GM19099 (cell line): ENCODE results near the gene LGALS9.

ENCODE experiments used
- POLR2A ChIP-seq: IDR thresholded peaks from 3 replicates; pipeline ENCODE4 v1.6.1; 2011; ENCODE audit warnings: low read depth; ENCODE audit not compliant: insufficient read length; ENCODE audit errors: extremely low read depth

Gene LGALS9

GRCh38 chr17:27612160-27612770 lies 18.7 kb upstream of the LGALS9 start:
- no peak for TF ChIP-seq POLR2A

GRCh38 chr17:27613433-27613832 lies 17.6 kb upstream of the LGALS9 start:
- no peak for TF ChIP-seq POLR2A

GRCh38 chr17:27615121-27615520 lies 15.9 kb upstream of the LGALS9 start:
- no peak for TF ChIP-seq POLR2A

- TF ChIP-seq POLR2A: no peak
Observed at GRCh38 chr17:27616414-27616813, 14.6 kb upstream of the LGALS9 start.

DNA sequence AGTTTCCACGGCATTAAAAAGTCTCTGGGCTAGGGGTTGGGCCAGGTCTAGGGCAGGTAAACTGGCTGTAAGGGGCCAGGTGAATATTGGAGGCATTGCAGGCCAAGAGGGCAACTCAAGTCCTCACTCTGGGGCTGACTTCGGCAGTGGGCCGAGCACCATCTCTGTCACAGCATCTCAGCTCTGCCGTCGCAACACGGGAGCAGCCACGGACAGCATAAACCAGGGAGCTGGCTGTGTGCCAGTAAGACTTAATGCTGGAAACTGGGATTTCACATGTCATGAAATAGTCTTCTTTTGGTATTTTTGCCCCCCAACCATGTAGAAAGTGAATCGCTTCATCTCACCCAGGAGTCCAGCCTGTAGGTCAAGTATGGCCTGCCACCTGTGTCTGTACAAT lies 12.6 kb upstream of the LGALS9 start:
- no peak for TF ChIP-seq POLR2A

DNA sequence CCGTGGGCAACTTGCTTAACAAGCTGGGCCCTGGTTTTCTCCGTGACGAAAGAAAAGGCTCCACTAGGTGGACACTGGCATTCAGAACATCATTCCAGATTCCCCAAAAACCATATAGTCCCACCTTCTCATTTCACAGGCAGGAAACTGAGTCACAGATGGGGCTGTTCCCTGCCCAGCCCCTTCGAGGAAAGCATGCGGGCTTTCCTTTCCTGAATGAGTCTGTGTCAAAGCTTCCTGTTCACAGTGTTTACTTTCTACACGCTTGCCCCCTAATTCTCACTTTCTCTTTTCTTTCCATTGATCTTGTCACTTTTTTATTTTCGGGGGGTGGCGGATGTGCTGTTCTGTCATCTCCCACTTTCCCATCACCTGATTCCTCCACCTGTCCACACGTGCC lies 10.3 kb upstream of the LGALS9 start:
- no peak for TF ChIP-seq POLR2A

DNA sequence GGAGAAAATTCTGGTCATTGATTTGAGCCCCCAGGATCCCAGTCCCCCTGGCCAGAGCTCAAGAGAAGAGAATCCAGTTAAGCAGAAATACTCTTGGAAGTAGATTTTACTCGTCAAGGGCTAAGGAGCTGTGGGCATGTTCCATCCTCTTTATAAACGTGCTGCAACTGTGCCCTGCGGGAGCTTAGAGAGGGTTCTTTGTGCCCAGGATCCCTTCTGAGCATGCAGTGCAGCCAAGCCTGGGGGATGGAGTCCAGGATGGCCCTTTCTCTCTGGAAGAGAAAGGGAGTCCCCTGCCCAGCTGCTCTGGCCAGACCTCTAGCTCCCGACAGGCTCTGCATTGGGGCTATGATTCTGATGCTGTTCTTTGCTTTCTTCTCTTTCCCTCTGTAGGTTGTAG lies 9.5 kb upstream of the LGALS9 start:
- no peak for TF ChIP-seq POLR2A

- no peak for TF ChIP-seq POLR2A
Observed at GRCh38 chr17:27621942-27622559, 8.9 kb upstream of the LGALS9 start.

DNA sequence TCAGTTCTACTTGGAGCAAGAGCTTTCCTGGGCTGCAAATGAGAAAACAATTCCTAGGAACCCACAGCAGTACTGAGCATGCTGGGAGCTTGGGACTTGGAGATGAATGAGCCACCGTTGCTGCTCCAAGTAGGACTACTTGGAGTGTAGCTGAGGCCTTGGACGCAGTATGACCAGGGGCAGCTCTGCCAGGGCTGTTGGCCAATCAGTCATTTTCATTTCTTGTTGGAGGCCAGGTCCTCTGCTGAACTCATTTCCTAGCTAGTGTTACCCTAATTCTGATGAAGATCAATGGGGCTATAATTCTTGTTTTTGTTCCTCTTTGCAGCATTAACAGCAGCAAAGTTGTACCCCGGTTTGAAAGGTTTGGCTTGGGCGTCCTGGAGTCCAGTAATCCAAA lies 8.0 kb upstream of the LGALS9 start:
- TF ChIP-seq POLR2A: no peak

DNA sequence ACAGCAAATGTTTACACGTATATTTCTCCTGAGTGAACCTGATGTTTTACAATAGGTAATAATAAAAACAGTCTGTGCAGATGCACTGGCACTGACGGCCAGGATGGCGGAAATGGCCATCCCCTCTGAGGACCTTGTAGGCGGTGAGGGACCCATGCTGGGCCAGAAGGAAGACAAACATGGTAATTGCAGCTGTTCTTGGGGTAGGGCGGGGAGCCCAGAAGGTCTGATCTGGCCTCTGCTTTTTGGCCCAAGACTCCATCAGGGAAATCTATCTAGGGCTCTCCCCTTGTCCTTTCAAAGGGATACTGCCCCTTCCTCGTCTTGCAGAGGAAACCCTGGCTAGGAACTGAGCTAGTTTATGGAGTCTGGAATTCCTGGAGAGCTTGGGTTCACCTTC lies 7.4 kb upstream of the LGALS9 start:
- no peak for TF ChIP-seq POLR2A

DNA sequence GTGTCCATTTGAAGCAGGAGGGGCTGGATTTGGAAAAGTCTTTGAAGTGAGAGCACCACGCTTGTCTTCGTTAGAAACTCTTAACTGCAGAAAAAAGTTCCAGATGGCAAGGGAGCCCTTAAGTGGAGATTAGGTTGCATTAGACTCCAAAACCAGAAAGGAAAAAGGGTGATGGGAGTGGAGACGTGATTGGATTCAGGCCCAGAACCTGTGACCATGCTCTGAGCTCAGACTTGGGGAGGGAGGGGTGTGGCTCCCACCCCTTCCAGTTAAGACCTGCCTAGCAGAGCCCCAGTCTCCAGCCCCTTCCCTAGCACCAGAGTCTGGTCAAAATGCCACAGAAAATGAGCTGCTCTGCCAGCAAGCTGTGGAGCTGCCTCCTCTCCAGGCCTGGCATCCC lies 6.4 kb upstream of the LGALS9 start:
- no peak for TF ChIP-seq POLR2A

DNA sequence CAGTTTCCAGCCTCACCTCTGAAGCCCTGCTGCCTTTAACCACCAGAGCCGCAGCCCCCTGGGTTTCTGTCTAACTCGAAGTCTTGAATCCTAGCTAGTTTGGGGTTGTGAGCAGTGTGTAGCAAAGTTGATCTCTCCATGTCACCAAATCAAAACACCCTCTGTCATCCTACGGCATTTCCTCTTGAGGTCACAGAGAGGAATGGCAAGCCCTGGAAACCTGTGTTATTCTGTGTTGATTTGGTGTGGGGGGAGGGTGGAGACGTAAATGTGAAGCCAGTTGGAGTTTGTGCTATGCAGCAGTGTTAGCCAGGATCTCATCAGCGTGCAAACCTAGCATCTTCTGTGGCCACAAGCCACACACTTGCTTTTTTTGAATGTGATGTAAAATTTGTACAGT lies 5.1 kb upstream of the LGALS9 start:
- TF ChIP-seq POLR2A: no peak

DNA sequence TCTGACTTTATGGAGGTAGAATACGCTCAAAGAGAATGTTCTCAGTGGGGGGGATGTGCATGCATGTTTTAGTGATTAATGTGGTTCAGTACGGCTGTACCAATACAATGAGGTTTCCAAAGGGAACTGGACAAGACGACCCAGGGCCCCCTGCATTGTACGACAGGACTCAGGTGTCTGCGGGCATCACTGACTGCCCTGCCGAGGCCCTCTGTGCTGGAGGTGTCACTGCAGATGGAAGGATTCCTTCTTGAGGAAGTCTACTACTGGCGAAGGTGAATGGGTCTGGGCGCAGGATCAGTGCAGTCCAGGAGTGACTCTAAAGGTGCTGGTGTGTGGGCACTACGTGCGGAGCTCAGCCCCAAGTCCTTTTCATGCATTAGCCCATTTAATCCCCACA lies 3.5 kb upstream of the LGALS9 start:
- TF ChIP-seq POLR2A: no peak

- TF ChIP-seq POLR2A: no peak
Observed at GRCh38 chr17:27628376-27628775, 2.6 kb upstream of the LGALS9 start.

DNA sequence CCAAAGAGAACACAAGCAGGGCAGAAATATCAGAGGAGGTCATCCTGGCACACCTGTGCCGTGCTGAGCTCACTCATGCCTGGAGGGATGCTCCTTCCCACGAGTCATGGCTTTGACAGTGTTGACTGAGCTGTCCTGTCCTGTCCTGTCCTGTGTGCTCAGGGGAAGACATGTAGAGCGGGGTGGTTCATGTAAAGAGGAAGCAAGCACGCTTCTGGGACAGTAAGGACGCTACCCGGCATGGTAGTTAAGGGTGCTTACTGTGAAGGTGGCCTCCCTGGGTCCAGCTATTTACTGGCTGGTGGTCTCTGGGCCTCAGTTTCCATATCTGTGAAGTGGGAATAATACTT lies 398 bp downstream of the LGALS9 start:
- TF ChIP-seq POLR2A: no peak

- TF ChIP-seq POLR2A: no peak
Observed at GRCh38 chr17:27631897-27632725, 1.1 kb downstream of the LGALS9 start.
